Breast epithelium (tissue), 3 donors: ENCODE results near the gene USH1G.

Experiments
- CTCF ChIP-seq, 3 donors: fragments of 450-650 bp; IDR thresholded peaks; one replicate each; pipeline ENCODE4 v1.5.1; 2016 to 2017; ENCODE audit warnings: antibody characterized with exemption in 3 of 3, mild to moderate bottlenecking in 3 of 3, moderate library complexity in 3 of 3
- POLR2A ChIP-seq: fragments of 450-650 bp; IDR thresholded peaks from one replicate; pipeline ENCODE4 v1.6.1; 2016; ENCODE audit warnings: antibody characterized with exemption, mild to moderate bottlenecking, moderate library complexity

- TF ChIP-seq CTCF (IDR thresholded peaks at IDR 0.05), result no peak
- no peak for TF ChIP-seq POLR2A
These were observed 18.2 kb downstream of the USH1G start for GRCh38 chr17:74904687-74905409.
